ENCODE data around the gene COBLL1.

GRCh38 chr2:164785457-164785856 is 56.2 kb downstream of the COBLL1 start:
- TF ChIP-seq CTCF (IDR thresholded peaks at IDR 0.05) (no peak), POLR2A (IDR thresholded peaks at IDR 0.05) (no peak)
